Astrocyte (in vitro differentiated cells and primary cell): Measurements from ENCODE around the gene KCNMB4. TPM values are rescaled to one million over a fixed set of nuclear protein-coding genes. Genes with fewer than 3 reads are reported as not detected.

Experiments
- DNase-seq: peaks from one replicate; pipeline ENCODE4 v3.0.0-alpha.2; 2010; ENCODE audit warnings: low read depth
- FAIRE-seq: peaks from 2 replicates; lab custom pipeline; 2011; peaks lifted over from hg19 to GRCh38; lab: Jason Lieb, UNC
- H2AFZ ChIP-seq: 2 replicates; pipeline ENCODE4 v1.6.0; 2012; ENCODE audit warnings: low read depth, low read length, inconsistent platforms
- H3K27ac ChIP-seq: 2 replicates; pipeline ENCODE4 v1.5.1; 2011; ENCODE audit warnings: low read depth, low read length, inconsistent platforms
- H3K27me3 ChIP-seq: 2 replicates; pipeline ENCODE4 v1.6.0; 2011; ENCODE audit warnings: low read length, inconsistent platforms; ENCODE audit not compliant: insufficient read depth
- H3K36me3 ChIP-seq: 2 replicates; pipeline ENCODE4 v1.5.1; 2011; ENCODE audit warnings: low read length, inconsistent platforms; ENCODE audit not compliant: insufficient read depth
- H3K4me1 ChIP-seq: 2 replicates; pipeline ENCODE4 v1.5.1; 2011; ENCODE audit warnings: low read length, inconsistent platforms; ENCODE audit not compliant: insufficient read depth
- H3K4me2 ChIP-seq: 2 replicates; pipeline ENCODE4 v1.6.0; 2012; ENCODE audit warnings: low read length, inconsistent platforms
- H3K4me3 ChIP-seq: 2 replicates; pipeline ENCODE4 v1.5.1; 2011; ENCODE audit warnings: low read depth, mild to moderate bottlenecking, low read length, inconsistent platforms; ENCODE audit not compliant: insufficient read depth
- H3K79me2 ChIP-seq: 2 replicates; pipeline ENCODE4 v1.6.0; 2012; ENCODE audit warnings: mild to moderate bottlenecking, low read length, inconsistent platforms; ENCODE audit not compliant: insufficient read depth
- H3K9ac ChIP-seq: 2 replicates; pipeline ENCODE4 v1.6.0; 2012; ENCODE audit warnings: mild to moderate bottlenecking, low read length, inconsistent platforms
- H3K9me3 ChIP-seq: 2 replicates; pipeline ENCODE4 v1.5.1; 2012; ENCODE audit warnings: low read depth, mild to moderate bottlenecking, low read length, inconsistent platforms; ENCODE audit not compliant: insufficient read depth
- H4K20me1 ChIP-seq: 2 replicates; pipeline ENCODE4 v1.6.0; 2012; ENCODE audit warnings: low read length, inconsistent platforms; ENCODE audit not compliant: insufficient read depth
- H3K27ac Mint-ChIP-seq: one replicate; pipeline ENCODE4 v1.8.0; 2021; ENCODE audit warnings: mild to moderate bottlenecking, mixed read lengths; ENCODE audit not compliant: unreplicated experiment
- H3K27me3 Mint-ChIP-seq: one replicate; pipeline ENCODE4 v1.8.0; 2021; ENCODE audit warnings: low read depth, mixed read lengths; ENCODE audit not compliant: unreplicated experiment
- H3K36me3 Mint-ChIP-seq: one replicate; pipeline ENCODE4 v1.8.0; 2021; ENCODE audit warnings: low read depth, mixed read lengths; ENCODE audit not compliant: unreplicated experiment
- H3K4me1 Mint-ChIP-seq: one replicate; pipeline ENCODE4 v1.8.0; 2021; ENCODE audit warnings: low read depth, mixed read lengths; ENCODE audit not compliant: unreplicated experiment
- H3K4me3 Mint-ChIP-seq: one replicate; pipeline ENCODE4 v1.8.0; 2021; ENCODE audit warnings: mild to moderate bottlenecking, moderate library complexity, mixed read lengths; ENCODE audit not compliant: unreplicated experiment
- H3K9me3 Mint-ChIP-seq: one replicate; pipeline ENCODE4 v1.8.0; 2021; ENCODE audit warnings: mild to moderate bottlenecking, mixed read lengths; ENCODE audit not compliant: unreplicated experiment
- EZH2 ChIP-seq: IDR thresholded peaks from 2 replicates; pipeline ENCODE4 v1.6.1; 2012; ENCODE audit warnings: mild to moderate bottlenecking, low read length, inconsistent platforms; ENCODE audit not compliant: insufficient read depth
- total RNA-seq: library from RNA; stranded (reverse); gene quantifications from 2 replicates; pipeline ENCODE4 v1.2.1, GENCODE V29; 2021
- TF ChIP-seq, protein P1 (sequence below): IDR thresholded peaks from 2 replicates; pipeline ENCODE4 v1.5.1; 2011; ENCODE audit warnings: low read depth, mild to moderate bottlenecking, inconsistent platforms, low read length, moderate library complexity; ENCODE audit not compliant: insufficient read depth

KCNMB4 gene
- total RNA-seq, 1 donor from 2014 or later, result 8.3 TPM

DNA sequence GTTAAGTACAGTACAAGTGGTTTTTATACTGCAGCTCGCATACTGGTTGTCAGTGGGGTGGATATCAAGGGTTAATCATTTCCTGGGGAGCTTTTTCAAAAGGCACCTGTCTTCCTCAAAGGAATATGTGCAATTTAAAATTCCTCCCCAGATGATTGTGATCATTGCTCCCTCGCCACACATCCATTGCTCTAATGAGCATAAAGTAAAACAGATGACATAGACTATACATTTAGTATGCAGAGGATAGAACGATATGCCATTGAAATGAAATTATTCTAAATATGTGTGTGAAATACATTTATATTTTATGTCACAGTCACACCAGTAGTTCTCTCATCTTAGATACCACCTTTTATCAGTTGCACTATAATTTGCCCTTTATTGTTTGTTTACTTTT, 36.4 kb upstream of the KCNMB4 start:
- Histone ChIP-seq H3K79me2 (no peaks in the 10 kb centered on the region), H2AFZ (no peak overlapping the region), H3K9me3 (no peaks in the 10 kb centered on the region), H3K27ac (no peak overlapping the region), H3K4me1 (no peaks in the 10 kb centered on the region), H3K4me2 (no peak overlapping the region), H3K9ac (no peak overlapping the region), H4K20me1 (peaks cover 15% of the 10 kb centered on the region), H3K27me3 (no peaks in the 10 kb centered on the region), H3K4me3 (no peak overlapping the region), H3K36me3 (peaks cover 8% of the 10 kb centered on the region)
- H3K27me3 Mint-ChIP-seq, result no peaks in the 10 kb centered on the region
- TF ChIP-seq, protein P1, sequence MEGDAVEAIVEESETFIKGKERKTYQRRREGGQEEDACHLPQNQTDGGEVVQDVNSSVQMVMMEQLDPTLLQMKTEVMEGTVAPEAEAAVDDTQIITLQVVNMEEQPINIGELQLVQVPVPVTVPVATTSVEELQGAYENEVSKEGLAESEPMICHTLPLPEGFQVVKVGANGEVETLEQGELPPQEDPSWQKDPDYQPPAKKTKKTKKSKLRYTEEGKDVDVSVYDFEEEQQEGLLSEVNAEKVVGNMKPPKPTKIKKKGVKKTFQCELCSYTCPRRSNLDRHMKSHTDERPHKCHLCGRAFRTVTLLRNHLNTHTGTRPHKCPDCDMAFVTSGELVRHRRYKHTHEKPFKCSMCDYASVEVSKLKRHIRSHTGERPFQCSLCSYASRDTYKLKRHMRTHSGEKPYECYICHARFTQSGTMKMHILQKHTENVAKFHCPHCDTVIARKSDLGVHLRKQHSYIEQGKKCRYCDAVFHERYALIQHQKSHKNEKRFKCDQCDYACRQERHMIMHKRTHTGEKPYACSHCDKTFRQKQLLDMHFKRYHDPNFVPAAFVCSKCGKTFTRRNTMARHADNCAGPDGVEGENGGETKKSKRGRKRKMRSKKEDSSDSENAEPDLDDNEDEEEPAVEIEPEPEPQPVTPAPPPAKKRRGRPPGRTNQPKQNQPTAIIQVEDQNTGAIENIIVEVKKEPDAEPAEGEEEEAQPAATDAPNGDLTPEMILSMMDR, result no peak
- H3K27ac Mint-ChIP-seq, result no peak overlapping the region
- no peak overlapping the region for H3K4me3 Mint-ChIP-seq
- H3K36me3 Mint-ChIP-seq, result peaks cover 7% of the 10 kb centered on the region
- FAIRE-seq (no peak), DNase-seq (no peak)
- peaks cover 2% of the 10 kb centered on the region for H3K4me1 Mint-ChIP-seq
- H3K9me3 Mint-ChIP-seq, result no peaks in the 10 kb centered on the region

DNA sequence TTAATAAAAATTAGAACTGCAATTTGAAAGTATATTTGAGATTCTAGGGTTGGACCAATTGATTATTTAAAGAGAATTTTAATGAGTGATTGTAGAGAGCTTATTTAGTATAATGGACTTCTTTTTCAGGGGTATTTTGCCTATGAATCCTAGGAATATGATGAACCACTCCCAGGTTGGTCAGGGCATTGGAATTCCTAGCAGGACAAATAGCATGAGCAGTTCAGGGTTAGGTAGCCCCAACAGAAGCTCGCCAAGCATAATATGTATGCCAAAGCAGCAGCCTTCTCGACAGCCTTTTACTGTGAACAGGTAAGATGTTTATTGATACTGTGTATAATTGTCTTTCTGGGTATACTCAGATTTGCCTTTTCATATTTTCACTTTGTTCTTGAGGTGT, 35.9 kb upstream of the KCNMB4 start:
- Mint-ChIP-seq H3K27ac (no peak overlapping the region), H3K27me3 (no peaks in the 10 kb centered on the region), H3K4me3 (no peak overlapping the region), H3K36me3 (peaks cover 7% of the 10 kb centered on the region), H3K9me3 (no peaks in the 10 kb centered on the region), H3K4me1 (peaks cover 2% of the 10 kb centered on the region)
- FAIRE-seq (no peak), DNase-seq (no peak)
- H2AFZ ChIP-seq, result no peak overlapping the region
- H4K20me1 ChIP-seq, result peaks cover 13% of the 10 kb centered on the region
- H3K4me3 ChIP-seq, result no peak overlapping the region
- H3K4me1 ChIP-seq, result no peaks in the 10 kb centered on the region
- no peaks in the 10 kb centered on the region for H3K9me3 ChIP-seq
- TF ChIP-seq, protein P1, result no peak
- TF ChIP-seq EZH2, result no peak
- H3K27me3 ChIP-seq, result no peaks in the 10 kb centered on the region
- peaks cover 10% of the 10 kb centered on the region for H3K36me3 ChIP-seq
- H3K79me2 ChIP-seq, result no peaks in the 10 kb centered on the region
- H3K27ac ChIP-seq, result no peak overlapping the region
- H3K9ac ChIP-seq, result no peak overlapping the region
- no peak overlapping the region for H3K4me2 ChIP-seq

DNA sequence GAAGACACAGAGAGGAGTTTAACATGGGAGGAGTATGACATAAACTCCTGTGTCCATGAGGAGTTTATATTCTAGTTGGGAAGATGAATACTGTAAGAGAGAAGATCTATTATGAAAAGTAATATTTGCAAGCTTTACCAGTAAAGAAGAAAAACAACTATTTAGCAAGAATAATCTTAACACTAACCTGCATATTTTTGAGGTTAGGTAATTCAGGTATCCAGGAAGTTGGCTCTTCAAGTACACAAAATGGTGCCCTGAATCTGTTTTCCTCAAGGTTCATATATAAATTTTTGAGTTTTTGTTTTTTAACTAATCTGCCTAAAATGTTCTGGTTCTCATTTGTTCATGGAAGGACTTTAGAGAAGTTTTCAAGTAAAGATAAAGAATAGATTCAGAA, 33.9 kb upstream of the KCNMB4 start:
- TF ChIP-seq, protein P1, result no peak
- TF ChIP-seq EZH2, result no peak
- no peak overlapping the region for H3K4me3 ChIP-seq
- DNase-seq (no peak), FAIRE-seq (no peak)
- no peak overlapping the region for H3K27ac Mint-ChIP-seq
- no peaks in the 10 kb centered on the region for H3K4me1 ChIP-seq
- H3K9me3 ChIP-seq, result no peaks in the 10 kb centered on the region
- no peaks in the 10 kb centered on the region for H3K79me2 ChIP-seq
- H3K4me1 Mint-ChIP-seq, result peaks cover 2% of the 10 kb centered on the region
- no peak overlapping the region for H3K27ac ChIP-seq
- no peak overlapping the region for H3K9ac ChIP-seq
- H4K20me1 ChIP-seq, result peaks cover 11% of the 10 kb centered on the region
- H3K36me3 ChIP-seq, result peaks cover 7% of the 10 kb centered on the region
- no peaks in the 10 kb centered on the region for H3K27me3 ChIP-seq
- H3K36me3 Mint-ChIP-seq, result peaks cover 4% of the 10 kb centered on the region
- no peaks in the 10 kb centered on the region for H3K27me3 Mint-ChIP-seq
- no peak overlapping the region for H2AFZ ChIP-seq
- no peaks in the 10 kb centered on the region for H3K9me3 Mint-ChIP-seq
- H3K4me2 ChIP-seq, result no peak overlapping the region
- no peak overlapping the region for H3K4me3 Mint-ChIP-seq
